GM12878 (cell line): Measurements from ENCODE around the gene CCRL2. TPM values are rescaled to one million over a fixed set of nuclear protein-coding genes. Genes with fewer than 3 reads are reported as not detected.

Source experiments
- ATAC-seq: fragments of 200-7000 bp; cut with Tn5 transposase; 3 replicates; pipeline ENCODE4 v1.9.1; 2020; ENCODE audit warnings: mild to moderate bottlenecking, moderate library complexity
- BruUV-seq: library from RNA; stranded (reverse); fragments of 400-500 nt; replicated peaks from 2 replicates; lab custom pipeline; 2021; lab: Mats Ljungman, UMichigan
- CTCF ChIA-PET: fragments of 300-600 bp; sonication (Branson Sonifier 250); formaldehyde crosslinking; extraction: SDS; loops from one replicate; lab custom pipeline; 2021; ENCODE audit warnings: inconsistent platforms; lab: Yijun Ruan, JAX
- POLR2A ChIA-PET: fragments of 350-600 bp; formaldehyde crosslinking; extraction: SDS; loops from one replicate; lab custom pipeline; 2021; ENCODE audit warnings: inconsistent platforms; lab: Charles Lee
- RAD21 ChIA-PET: fragments of 300-600 bp; sonication (Branson Sonifier 250); formaldehyde crosslinking; loops from one replicate; lab custom pipeline; 2023; ENCODE audit warnings: antibody characterized with exemption; ENCODE audit not compliant: unreplicated experiment; lab: Charles Lee
- SMC1A ChIA-PET: fragments of 300-600 bp; sonication (Branson Sonifier 250); formaldehyde crosslinking; loops from one replicate; lab custom pipeline; 2023; ENCODE audit not compliant: unreplicated experiment, uncharacterized antibody; lab: Charles Lee
- DNase-seq: peaks from one replicate; pipeline ENCODE4 v3.0.0-alpha.2; 2011; ENCODE audit warnings: low read depth, low spot score
- FAIRE-seq: peaks from 3 replicates; lab custom pipeline; 2011; peaks lifted over from hg19 to GRCh38; lab: Jason Lieb, UNC
- H2AFZ ChIP-seq: 2 replicates; pipeline ENCODE4 v1.6.0; 2011; ENCODE audit warnings: low read depth, low read length, control low read depth; ENCODE audit not compliant: control insufficient read depth
- H3K27ac ChIP-seq: 2 replicates; pipeline ENCODE4 v1.5.1; 2011; ENCODE audit warnings: control low read depth; ENCODE audit not compliant: control insufficient read depth, insufficient read depth
- H3K27me3 ChIP-seq, 2 experiments: replicated peaks in 1 of 2; 2 replicates each; pipeline versions ENCODE4 v1.6.0 to v1.6.1; 2011; ENCODE audit warnings: low read length in 1 of 2; ENCODE audit not compliant: control insufficient read depth in 2 of 2, insufficient read depth in 2 of 2
- H3K36me3 ChIP-seq, 2 experiments: 2 replicates each; pipeline ENCODE4 v1.5.1; 2011; ENCODE audit warnings: low read length in 1 of 2; ENCODE audit not compliant: control insufficient read depth in 2 of 2, insufficient read depth in 2 of 2
- H3K4me1 ChIP-seq: 2 replicates; pipeline ENCODE4 v1.6.1; 2011; ENCODE audit warnings: mild to moderate bottlenecking, low read length, moderate library complexity, mixed read lengths; ENCODE audit not compliant: control insufficient read depth, insufficient read depth
- H3K4me2 ChIP-seq: 2 replicates; pipeline ENCODE4 v1.6.0; 2011; ENCODE audit warnings: control low read depth; ENCODE audit not compliant: control insufficient read depth, insufficient read depth
- H3K4me3 ChIP-seq: fragments of 200-600 bp; sonication (generic); 2 replicates; pipeline ENCODE4 v1.5.1; 2016
- H3K79me2 ChIP-seq: 2 replicates; pipeline ENCODE4 v1.6.0; 2011; ENCODE audit warnings: low read length; ENCODE audit not compliant: control insufficient read depth, insufficient read depth
- H3K9ac ChIP-seq: 2 replicates; pipeline ENCODE4 v1.8.0; 2011; ENCODE audit warnings: low read length, control low read depth, mixed read lengths; ENCODE audit not compliant: control insufficient read depth, insufficient read depth
- H3K9me3 ChIP-seq: replicated peaks from 3 replicates; pipeline ENCODE4 v1.5.1; 2011; ENCODE audit warnings: mild to moderate bottlenecking, low read length; ENCODE audit not compliant: control insufficient read depth, insufficient read depth
- H4K20me1 ChIP-seq: 2 replicates; pipeline ENCODE4 v1.6.0; 2011; ENCODE audit not compliant: control insufficient read depth, insufficient read depth
- CHD4 ChIP-seq: fragments of 200-600 bp; sonication (generic); IDR thresholded peaks from 2 replicates; pipeline ENCODE4 v1.6.1; 2016; ENCODE audit warnings: mild to moderate bottlenecking
- CREM ChIP-seq: IDR thresholded peaks from 2 replicates; pipeline ENCODE4 v1.6.1; 2014; ENCODE audit warnings: antibody characterized with exemption, low read depth
- EP300 ChIP-seq, 2 experiments: fragments of 150-350 bp in 1 of 2; IDR thresholded peaks; 2 replicates each; pipeline ENCODE4 v1.6.1; 2011 to 2012; ENCODE audit warnings: low read depth in 2 of 2, low read length in 2 of 2, borderline replicate concordance in 1 of 2, improper control_type of control experiment in 1 of 2, inconsistent platforms in 1 of 2; ENCODE audit not compliant: control insufficient read depth in 1 of 2
- FOXM1 ChIP-seq: IDR thresholded peaks from 2 replicates; pipeline ENCODE4 v1.6.1; 2012; ENCODE audit warnings: low read depth, mild to moderate bottlenecking, inconsistent platforms, low read length, moderate library complexity
- HDGF ChIP-seq: fragments of 450-650 bp; IDR thresholded peaks from 2 replicates; pipeline ENCODE4 v1.6.1; 2016; ENCODE audit warnings: antibody characterized with exemption
- NBN ChIP-seq: fragments of 450-650 bp; IDR thresholded peaks from 2 replicates; pipeline ENCODE4 v1.6.1; 2016
- NR2F1 ChIP-seq: fragments of 450-650 bp; conservative IDR thresholded peaks from 2 replicates; pipeline ENCODE4 v1.6.1; 2017; ENCODE audit warnings: mild to moderate bottlenecking
- RAD51 ChIP-seq: fragments of 450-650 bp; IDR thresholded peaks from 2 replicates; pipeline ENCODE4 v1.6.1; 2016; ENCODE audit warnings: moderate library complexity, mild to moderate bottlenecking, inconsistent platforms
- SMAD5 ChIP-seq: IDR thresholded peaks from 2 replicates; pipeline ENCODE4 v1.6.1; 2016; ENCODE audit warnings: antibody characterized with exemption, low read depth
- SMC3 ChIP-seq: IDR thresholded peaks from 2 replicates; pipeline ENCODE4 v1.6.1; 2011; ENCODE audit warnings: low read length, improper control_type of control experiment, borderline replicate concordance
- SP1 ChIP-seq: IDR thresholded peaks from one replicate; pipeline ENCODE4 v1.6.1; 2011; ENCODE audit warnings: low read depth, low read length
- STAT1 ChIP-seq: fragments of 450-650 bp; conservative IDR thresholded peaks from 2 replicates; pipeline ENCODE4 v1.6.1; 2014; ENCODE audit warnings: antibody characterized with exemption, mild to moderate bottlenecking
- TAF1 ChIP-seq: IDR thresholded peaks from 2 replicates; pipeline ENCODE4 v1.6.1; 2011; ENCODE audit warnings: mild to moderate bottlenecking, low read depth, low read length, borderline replicate concordance
- ZNF384 ChIP-seq: IDR thresholded peaks from 2 replicates; pipeline ENCODE4 v1.6.1; 2012; ENCODE audit warnings: low read depth, mild to moderate bottlenecking, low read length, improper control_type of control experiment, borderline replicate concordance
- WGBS: methylation state at CpG from one replicate; pipeline ENCODE4 v1.1.6; 2016; ENCODE audit warnings: low lambda C conversion rate; ENCODE audit not compliant: insufficient replicate concordance, insufficient coverage; ENCODE audit errors: missing lambda C conversion rate; 5-methylcytosine and 5-hydroxymethylcytosine counted together
- in situ Hi-C: fragments of 300-500 bp; cut with MboI; formaldehyde crosslinking; loops from 9 replicates; pipeline ENCODE4 v1.14.3; 2018; ENCODE audit warnings: mixed read lengths
- intact Hi-C: fragments of 100-400 bp; cut with micrococcal nuclease; formaldehyde crosslinking; loops from one replicate; pipeline ENCODE4 v1.14.2; 2022; ENCODE audit not compliant: unreplicated experiment
- polyA plus RNA-seq, 11 experiments: library from polyadenylated mRNA; depleted of rRNA in 4 of 11; unstranded in 6 of 11; stranded (reverse) in 5 of 11; fragments of >200 nt; fragmentation: Nextera tagmentation in 4 of 11; fragmentation: Illumina TruSeq in 1 of 11; extraction: Ambion mirVana in 4 of 11; extraction: Trizol in 1 of 11; gene quantifications; 1 replicate in 1 of 11; 2 replicates in 10 of 11; pipeline versions ENCODE4 v1.2.1 to v1.2.3, GENCODE V29; 2011 to 2016; ENCODE audit warnings: inconsistent platforms in 2 of 11, missing spikeins in 2 of 11, low read depth in 1 of 11
- total RNA-seq, 4 experiments: library from RNA; depleted of rRNA in 3 of 4; stranded (reverse); fragments of >200 nt in 3 of 4; fragmentation: Illumina TruSeq in 1 of 4; extraction: Trizol in 1 of 4; gene quantifications; 2 replicates each; pipeline versions ENCODE4 v1.2.1 to v1.2.3, GENCODE V29; 2013 to 2021
- TF ChIP-seq, protein P1 (sequence below): IDR thresholded peaks from 2 replicates; pipeline ENCODE4 v1.6.1; 2012; ENCODE audit warnings: mild to moderate bottlenecking, low read depth, low read length

Gene CCRL2
- total and polyA plus RNA-seq, 10 of the 15 experiments (the other 5 are each of a cell fraction or from before 2014, with no cell fraction given) = 0.04 to 2.5 (median 1.8) TPM

DNA sequence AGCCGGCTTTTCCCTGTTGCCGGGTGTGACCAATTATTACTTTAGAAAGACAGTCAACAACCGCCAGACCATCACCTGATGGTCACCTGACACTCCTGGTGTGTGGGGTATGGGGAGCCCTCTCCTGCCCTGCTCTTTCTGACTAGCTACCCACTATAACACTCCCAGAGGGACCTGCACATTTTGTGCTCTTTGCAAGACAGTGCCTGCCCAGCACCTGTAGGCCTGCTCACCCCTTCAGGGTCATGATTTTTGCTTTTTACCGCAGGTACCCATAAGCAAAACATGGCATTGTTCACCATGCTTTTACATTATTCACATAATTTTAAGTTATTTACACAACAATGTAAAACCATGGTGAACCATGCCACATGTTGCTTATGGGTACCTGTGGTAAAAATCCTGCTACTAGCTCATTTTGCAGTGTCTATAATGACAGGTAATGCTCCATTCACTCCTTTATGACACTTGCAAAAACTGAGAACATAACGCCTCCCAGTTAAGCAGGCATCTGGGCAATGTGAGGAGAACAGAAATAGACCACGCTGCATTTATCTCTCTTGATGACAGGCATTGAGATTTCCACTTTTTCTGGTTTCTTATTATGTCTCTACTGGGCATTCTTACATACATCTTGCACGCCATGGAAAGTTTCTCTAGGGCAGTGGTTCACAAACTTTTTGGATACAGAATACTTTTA, 9.9 kb downstream of the CCRL2 start:
- H3K36me3 ChIP-seq = no peaks in the 10 kb centered on the region
- SMC1A ChIA-PET = interaction anchor here (1.2 to 1.6 kb wide), 3 partner anchors 18 to 201 kb away, joined by 3 to 4 read pairs (median 3); no protein-coding TSS in a partner anchor

DNA sequence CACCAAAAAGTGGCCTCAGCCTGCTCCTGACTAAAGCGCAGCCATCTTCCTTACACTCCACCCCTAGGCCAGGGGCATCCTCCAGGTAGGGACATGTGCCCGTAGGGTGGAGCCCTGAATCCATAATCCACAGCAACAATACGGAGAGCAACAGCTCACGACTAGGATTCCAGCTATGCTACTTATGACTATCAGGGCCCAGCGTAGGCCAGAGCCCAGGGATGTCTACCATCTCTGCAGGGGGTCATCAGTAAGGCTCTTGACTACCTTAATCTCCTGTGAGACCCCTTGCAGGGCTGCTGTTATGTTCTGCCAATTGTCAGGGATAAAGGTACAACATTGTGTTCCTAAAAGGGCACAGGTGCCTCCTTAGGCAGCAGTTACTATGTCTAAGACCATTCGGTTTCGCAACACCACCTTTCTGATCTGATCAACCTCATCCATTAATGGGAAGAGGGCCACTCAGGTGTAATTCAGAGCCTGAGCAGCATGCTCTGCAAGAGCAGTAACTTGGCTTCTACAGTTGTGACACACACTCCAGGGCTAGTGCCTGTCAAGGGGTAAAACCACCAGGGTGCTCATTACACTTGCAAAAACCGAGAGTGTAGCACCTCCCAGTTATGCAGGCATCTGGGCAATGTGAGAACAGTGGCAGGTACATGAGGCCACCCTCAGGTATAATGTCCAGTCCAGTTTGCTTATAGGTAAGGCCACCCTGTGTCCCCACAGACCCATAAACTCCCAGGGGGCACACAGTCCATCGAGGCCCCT, 11.0 kb downstream of the CCRL2 start:
- no peaks in the 10 kb centered on the region for H3K4me1 ChIP-seq
- ATAC-seq (no peak), DNase-seq (no peak), FAIRE-seq (no peak)
- H2AFZ ChIP-seq = no peak overlapping the region
- ChIA-PET CTCF (interaction anchor here (0.7 kb wide), 1 partner anchor 419 kb away, joined by 3 read pairs; no protein-coding TSS in a partner anchor), RAD21 (no interaction called here), POLR2A (no interaction called here), SMC1A (interaction anchor here (1.6 kb wide), 1 partner anchor 17 kb away, joined by 3 read pairs; no protein-coding TSS in a partner anchor)
- no peaks in the 10 kb centered on the region for H3K36me3 ChIP-seq
- no peak overlapping the region for H3K9ac ChIP-seq
- no peaks in the 10 kb centered on the region for H4K20me1 ChIP-seq
- BruUV-seq = no TSS peak
- no peak overlapping the region for H3K4me2 ChIP-seq
- in situ Hi-C loops (no loop called here), intact Hi-C loops (no loop called here)
- H3K4me3 ChIP-seq = no peak overlapping the region
- WGBS = 60% methylated on average over 9 of the region's 9 CpGs
- H3K27me3 ChIP-seq = no peaks in the 10 kb centered on the region
- H3K27ac ChIP-seq = no peak overlapping the region
- H3K9me3 ChIP-seq = no peaks in the 10 kb centered on the region
- no peaks in the 10 kb centered on the region for H3K79me2 ChIP-seq
- TF ChIP-seq ZNF384 = no peak
- no peak for TF ChIP-seq EP300 (IDR thresholded peaks at IDR 0.05; ENCODE audit: borderline replicate concordance in 1 of 2, control insufficient read depth in 1 of 2, low read depth in 2 of 2, low read length in 2 of 2)
- no peak for TF ChIP-seq TAF1
- TF ChIP-seq CHD4 = no peak
- TF ChIP-seq SMAD5 = no peak
- TF ChIP-seq, protein P1, sequence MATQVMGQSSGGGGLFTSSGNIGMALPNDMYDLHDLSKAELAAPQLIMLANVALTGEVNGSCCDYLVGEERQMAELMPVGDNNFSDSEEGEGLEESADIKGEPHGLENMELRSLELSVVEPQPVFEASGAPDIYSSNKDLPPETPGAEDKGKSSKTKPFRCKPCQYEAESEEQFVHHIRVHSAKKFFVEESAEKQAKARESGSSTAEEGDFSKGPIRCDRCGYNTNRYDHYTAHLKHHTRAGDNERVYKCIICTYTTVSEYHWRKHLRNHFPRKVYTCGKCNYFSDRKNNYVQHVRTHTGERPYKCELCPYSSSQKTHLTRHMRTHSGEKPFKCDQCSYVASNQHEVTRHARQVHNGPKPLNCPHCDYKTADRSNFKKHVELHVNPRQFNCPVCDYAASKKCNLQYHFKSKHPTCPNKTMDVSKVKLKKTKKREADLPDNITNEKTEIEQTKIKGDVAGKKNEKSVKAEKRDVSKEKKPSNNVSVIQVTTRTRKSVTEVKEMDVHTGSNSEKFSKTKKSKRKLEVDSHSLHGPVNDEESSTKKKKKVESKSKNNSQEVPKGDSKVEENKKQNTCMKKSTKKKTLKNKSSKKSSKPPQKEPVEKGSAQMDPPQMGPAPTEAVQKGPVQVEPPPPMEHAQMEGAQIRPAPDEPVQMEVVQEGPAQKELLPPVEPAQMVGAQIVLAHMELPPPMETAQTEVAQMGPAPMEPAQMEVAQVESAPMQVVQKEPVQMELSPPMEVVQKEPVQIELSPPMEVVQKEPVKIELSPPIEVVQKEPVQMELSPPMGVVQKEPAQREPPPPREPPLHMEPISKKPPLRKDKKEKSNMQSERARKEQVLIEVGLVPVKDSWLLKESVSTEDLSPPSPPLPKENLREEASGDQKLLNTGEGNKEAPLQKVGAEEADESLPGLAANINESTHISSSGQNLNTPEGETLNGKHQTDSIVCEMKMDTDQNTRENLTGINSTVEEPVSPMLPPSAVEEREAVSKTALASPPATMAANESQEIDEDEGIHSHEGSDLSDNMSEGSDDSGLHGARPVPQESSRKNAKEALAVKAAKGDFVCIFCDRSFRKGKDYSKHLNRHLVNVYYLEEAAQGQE = no peak
- no peak for TF ChIP-seq HDGF
- no peak for TF ChIP-seq SP1
- no peak for TF ChIP-seq FOXM1
- no peak for TF ChIP-seq CREM
- no peak for TF ChIP-seq SMC3

More for the DNA sequence above, 9.9 kb downstream of the CCRL2 start:
- peak; percentile 26; the same call in 1 of the 2 replicates for TF ChIP-seq NR2F1
- TF ChIP-seq STAT1 = no peak
- peak; percentile 71 for TF ChIP-seq RAD51
- TF ChIP-seq NBN = no peak
- TF ChIP-seq, all 136 proteins: peak for 2
- intact Hi-C loops = no loop called here
- DNase-seq = no peak
- Histone ChIP-seq H2AFZ (no peak overlapping the region), H3K4me1 (no peaks in the 10 kb centered on the region), H3K27me3 (no peaks in the 10 kb centered on the region), H3K27ac (no peak overlapping the region), H3K4me3 (no peak overlapping the region), H4K20me1 (no peaks in the 10 kb centered on the region), H3K4me2 (no peak overlapping the region), H3K9ac (no peak overlapping the region), H3K9me3 (no peaks in the 10 kb centered on the region), H3K79me2 (no peaks in the 10 kb centered on the region)
- in situ Hi-C loops = no loop called here
- FAIRE-seq = no peak
- ChIA-PET POLR2A (no interaction called here), CTCF (interaction anchor here (0.7 kb wide), 1 partner anchor 420 kb away, joined by 3 read pairs; no protein-coding TSS in a partner anchor), RAD21 (interaction anchor here (1.0 to 1.2 kb wide), 2 partner anchors 9 to 208 kb away, joined by 3 read pairs; partner anchors contain the start of gene CCR1)
- BruUV-seq = no TSS peak
- 39% methylated on average over 7 of the region's 7 CpGs for WGBS
- ATAC-seq = peak; percentile 26
